ENCODE results near the gene CBR4.

Gene CBR4

GRCh38 chr4:169018406-169018805 lies 8.4 kb upstream of the CBR4 start:
- no peak for TF ChIP-seq CTCF (conservative IDR thresholded peaks at IDR 0.05; ENCODE audit: low read length)
- no peak overlapping the region for H3K4me3 ChIP-seq (ENCODE audit: low read length)
- no peak for DNase-seq (ENCODE audit: low read depth)

- TF ChIP-seq CTCF (conservative IDR thresholded peaks at IDR 0.05; ENCODE audit: low read length) = no peak
- no peak for DNase-seq (ENCODE audit: low read depth)
- no peak overlapping the region for H3K4me3 ChIP-seq (ENCODE audit: low read length)
Observed at GRCh38 chr4:169017971-169018370, 7.9 kb upstream of the CBR4 start.

- DNase-seq (ENCODE audit: low read depth) = no peak
- no peak for TF ChIP-seq CTCF (conservative IDR thresholded peaks at IDR 0.05; ENCODE audit: low read length)
- no peak overlapping the region for H3K4me3 ChIP-seq (ENCODE audit: low read length)
Observed at GRCh38 chr4:169015186-169015623, 5.2 kb upstream of the CBR4 start.

- TF ChIP-seq CTCF (conservative IDR thresholded peaks at IDR 0.05; ENCODE audit: low read length) = no peak
Observed at GRCh38 chr4:169014586-169014985, 4.5 kb upstream of the CBR4 start.

GRCh38 chr4:169013396-169013795 lies 3.3 kb upstream of the CBR4 start:
- TF ChIP-seq CTCF (conservative IDR thresholded peaks at IDR 0.05; ENCODE audit: low read length) = no peak
- H3K4me3 ChIP-seq (ENCODE audit: low read length) = no peak overlapping the region
- DNase-seq (ENCODE audit: low read depth) = no peak

More at GRCh38 chr4:169014586-169014985, 4.5 kb upstream of the CBR4 start:
- no peak for DNase-seq (ENCODE audit: low read depth)
- no peak overlapping the region for H3K4me3 ChIP-seq (ENCODE audit: low read length)

GRCh38 chr4:169012049-169012448 lies 2.0 kb upstream of the CBR4 start:
- H3K4me3 ChIP-seq (ENCODE audit: low read length) = no peak overlapping the region
- no peak for TF ChIP-seq CTCF (conservative IDR thresholded peaks at IDR 0.05; ENCODE audit: low read length)
- DNase-seq (ENCODE audit: low read depth) = no peak

- DNase-seq (ENCODE audit: low read depth) = peak; percentile 50
- peak overlapping the region; percentile 87 for H3K4me3 ChIP-seq (ENCODE audit: low read length)
- TF ChIP-seq CTCF (conservative IDR thresholded peaks at IDR 0.05; ENCODE audit: low read length) = peak; percentile 40
Observed at GRCh38 chr4:169009286-169010124, 550 bp downstream of the CBR4 start.
